Muscle of arm (tissue), 12 donors: ENCODE data around the gene ZNF554. TPM values are rescaled to one million over a fixed set of nuclear protein-coding genes. Genes with fewer than 3 reads are reported as not detected.
"Not testable (repeated sequence)": the region's sequence is repeated elsewhere in the genome, so short reads cannot be mapped to it uniquely, and the experiment has no call there.

Experiments
- DNase-seq: peaks from one replicate; pipeline ENCODE4 v3.0.0-alpha.2; 2013
- polyA plus RNA-seq, 12 donors: library from polyadenylated mRNA; unstranded; fragments of 120-200 nt; gene quantifications; one replicate each; pipeline ENCODE4 v1.2.1, GENCODE V29; 2013; ENCODE audit not compliant: insufficient read length in 12 of 12

ZNF554 gene
- polyA plus RNA-seq, 12 donors, result 4.9 to 7.2 (median 6.4) TPM; not detected in 1

DNA sequence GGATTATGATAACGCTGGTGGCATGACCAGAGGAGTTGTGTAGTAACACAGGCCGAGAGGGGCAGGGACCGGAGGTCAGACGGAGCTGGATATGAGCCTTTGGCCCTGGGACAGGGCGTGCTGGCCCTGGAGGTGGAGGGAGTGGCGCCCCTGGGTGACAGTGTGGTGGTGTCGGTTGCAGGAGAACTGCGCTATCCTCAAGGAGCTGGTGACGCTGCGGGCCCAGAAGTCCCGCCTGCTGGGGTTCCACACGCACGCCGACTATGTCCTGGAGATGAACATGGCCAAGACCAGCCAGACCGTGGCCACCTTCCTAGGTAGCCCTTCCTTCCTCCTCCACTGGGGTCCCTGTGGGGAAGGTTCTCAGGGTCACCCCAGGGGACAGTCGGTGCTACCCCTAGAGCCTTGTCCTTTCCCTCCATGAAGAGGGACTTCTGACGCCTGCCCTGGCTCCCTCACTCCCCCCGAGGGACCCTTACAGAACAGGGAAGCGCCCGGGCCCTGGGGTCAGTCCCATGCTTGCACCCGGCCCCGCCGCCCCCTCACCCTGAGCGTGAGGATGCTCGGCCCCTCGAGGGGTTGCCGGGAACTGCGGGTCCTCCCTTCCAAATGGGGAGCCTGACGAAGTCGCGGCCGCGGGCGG, 12.8 kb upstream of the ZNF554 start:
- no peak for DNase-seq

DNA sequence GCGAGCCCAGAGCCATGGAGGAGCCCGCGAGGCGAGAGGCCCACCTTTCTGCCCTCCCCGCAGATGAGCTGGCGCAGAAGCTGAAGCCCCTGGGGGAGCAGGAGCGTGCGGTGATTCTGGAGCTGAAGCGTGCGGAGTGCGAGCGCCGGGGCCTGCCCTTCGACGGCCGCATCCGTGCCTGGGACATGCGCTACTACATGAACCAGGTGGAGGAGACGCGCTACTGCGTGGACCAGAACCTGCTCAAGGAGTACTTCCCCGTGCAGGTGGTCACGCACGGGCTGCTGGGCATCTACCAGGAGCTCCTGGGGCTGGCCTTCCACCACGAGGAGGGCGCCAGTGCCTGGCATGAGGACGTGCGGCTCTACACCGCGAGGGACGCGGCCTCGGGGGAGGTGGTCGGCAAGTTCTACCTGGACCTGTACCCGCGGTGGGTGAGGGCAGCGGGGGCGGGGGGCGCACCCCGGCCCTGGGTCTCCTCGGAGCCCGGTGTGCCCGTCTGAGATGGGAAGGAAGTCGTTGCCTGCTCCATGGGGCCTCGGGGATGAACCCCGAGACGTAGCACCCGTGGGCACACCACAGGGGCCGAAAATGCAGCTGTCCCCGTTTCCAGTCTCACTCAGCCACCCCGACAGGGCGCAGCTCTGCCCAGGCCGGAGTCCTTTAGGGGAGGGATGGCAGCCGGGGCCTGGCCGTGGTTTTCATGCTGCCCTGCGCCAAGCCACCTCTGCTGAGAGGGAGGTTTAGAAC, 12.1 kb upstream of the ZNF554 start:
- no peak for DNase-seq

DNA sequence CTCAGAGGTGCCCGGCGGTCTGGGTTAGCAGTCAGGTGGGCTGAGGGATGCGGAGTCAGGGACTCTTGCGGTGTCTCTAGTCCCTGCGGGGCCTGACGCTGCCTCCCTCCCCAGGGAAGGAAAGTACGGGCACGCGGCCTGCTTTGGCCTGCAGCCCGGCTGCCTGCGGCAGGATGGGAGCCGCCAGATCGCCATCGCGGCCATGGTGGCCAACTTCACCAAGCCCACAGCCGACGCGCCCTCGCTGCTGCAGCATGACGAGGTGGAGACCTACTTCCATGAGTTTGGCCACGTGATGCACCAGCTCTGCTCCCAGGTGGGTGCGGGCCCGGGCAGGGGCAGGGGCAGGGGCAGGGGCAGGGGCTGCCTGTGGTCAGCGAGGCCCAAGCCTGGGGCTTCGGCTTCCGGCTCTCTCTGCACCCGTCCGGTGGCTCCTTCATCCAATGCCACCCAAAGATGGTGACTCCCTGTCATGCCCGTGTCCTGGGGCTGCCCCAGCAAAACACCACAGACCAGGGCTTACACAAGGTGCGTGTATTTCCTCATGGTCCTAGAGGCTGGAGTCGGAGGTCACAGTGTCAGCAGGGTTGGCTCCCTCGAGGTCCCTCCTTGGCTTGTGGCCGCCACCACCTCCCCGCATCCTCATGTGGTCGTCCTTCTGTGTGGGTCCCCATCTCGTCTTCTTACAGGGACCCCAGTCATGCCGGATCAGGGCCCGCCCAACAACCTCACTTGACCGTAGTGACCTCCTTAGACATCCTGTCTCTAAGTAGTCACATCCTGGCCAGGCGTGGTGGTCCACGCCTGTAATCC, 11.3 kb upstream of the ZNF554 start:
- DNase-seq, result no peak

DNA sequence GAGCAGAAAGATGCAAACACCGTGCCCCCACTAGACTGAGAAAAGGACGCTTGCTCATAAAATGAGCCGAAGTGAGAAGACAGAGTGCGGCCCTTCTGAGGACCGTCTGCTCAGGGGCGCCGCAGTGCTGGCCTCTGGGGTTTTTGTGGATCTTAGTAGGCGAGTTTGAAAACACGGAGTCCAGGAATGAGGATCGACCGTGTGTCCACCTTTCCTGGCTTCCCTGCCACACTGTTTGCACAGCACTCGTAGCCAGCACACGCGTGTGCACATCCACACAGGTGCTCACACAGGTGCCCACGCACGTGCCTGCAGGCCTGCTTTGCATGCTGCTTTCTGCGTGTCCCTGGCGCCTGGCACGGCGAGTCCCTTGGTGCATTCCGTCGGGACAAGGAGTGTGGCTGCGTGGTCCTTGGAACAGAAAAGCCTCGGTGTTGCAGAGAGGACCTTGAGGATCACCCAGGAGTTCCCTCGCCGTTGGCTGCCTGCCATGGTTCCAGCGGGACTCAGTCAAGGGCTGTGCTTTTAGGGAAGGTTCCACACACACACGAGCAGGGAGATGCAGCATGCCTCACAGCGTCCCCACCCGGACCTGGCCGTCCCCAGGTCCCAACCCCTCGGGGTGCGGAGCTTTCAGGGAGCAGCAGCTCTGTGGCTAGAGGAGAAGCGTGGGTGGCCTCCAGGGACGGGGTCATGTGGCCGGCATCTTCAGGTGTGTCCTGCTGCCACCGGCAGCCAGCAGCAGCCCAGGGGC, 10.1 kb upstream of the ZNF554 start:
- no peak for DNase-seq

DNA sequence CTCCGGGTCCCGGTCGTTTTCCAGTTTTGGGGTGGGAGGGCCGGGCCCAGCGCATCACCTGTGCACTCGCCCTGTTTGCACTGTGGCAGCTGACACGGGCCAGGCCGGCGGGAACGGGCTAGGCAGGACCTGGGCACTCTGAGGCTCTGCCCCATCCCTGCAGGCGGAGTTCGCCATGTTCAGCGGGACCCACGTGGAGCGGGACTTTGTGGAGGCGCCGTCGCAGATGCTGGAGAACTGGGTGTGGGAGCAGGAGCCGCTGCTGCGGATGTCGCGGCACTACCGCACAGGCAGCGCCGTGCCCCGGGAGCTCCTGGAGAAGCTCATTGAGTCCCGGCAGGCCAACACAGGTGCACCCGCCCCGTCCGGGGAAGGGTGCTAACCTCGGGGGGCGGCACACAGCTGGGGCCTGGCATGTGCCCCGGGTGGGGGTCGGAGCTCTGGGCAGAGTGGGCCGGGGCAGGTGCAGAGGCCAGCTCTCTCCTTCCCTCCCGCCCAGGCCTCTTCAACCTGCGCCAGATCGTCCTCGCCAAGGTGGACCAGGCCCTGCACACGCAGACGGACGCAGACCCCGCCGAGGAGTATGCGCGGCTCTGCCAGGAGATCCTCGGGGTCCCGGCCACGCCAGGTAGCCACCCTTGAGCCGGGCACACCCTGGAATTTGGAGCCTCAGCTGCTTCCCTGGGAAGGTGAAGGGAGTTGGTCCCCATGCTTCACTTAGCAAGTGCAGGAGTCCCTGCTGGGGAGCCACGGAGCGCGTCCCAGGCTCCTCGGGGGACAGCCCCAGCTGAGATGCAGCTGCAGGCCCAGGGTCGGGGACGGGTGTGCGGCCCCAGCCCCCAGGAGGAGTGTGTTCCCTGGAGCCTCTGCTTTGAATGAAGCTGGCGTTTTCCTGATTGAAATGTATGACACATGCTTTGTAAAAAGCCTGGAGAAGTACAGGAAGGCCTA, 9.3 kb upstream of the ZNF554 start:
- no peak for DNase-seq

DNA sequence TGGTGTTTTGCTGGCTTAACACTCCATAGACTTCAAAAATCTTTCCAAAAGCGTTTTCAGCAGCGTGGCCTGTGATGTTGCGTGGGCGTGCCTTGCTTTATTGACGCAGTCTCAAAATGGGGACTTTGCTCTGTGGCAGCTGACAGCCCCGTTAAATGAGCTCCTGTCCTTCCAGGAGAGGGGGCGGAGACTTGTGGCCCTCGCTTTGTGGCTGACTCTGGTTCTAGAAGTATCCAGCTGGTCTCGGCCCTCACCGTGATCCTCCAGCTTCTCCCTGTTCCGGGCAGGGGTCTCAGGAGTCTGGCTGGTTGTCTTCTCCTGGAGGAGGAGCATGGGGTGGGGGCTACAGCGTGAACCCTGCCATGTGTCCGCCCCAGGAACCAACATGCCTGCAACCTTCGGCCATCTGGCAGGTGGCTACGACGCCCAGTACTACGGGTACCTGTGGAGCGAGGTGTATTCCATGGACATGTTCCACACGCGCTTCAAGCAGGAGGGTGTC, 8.4 kb upstream of the ZNF554 start:
- DNase-seq, result no peak

DNA sequence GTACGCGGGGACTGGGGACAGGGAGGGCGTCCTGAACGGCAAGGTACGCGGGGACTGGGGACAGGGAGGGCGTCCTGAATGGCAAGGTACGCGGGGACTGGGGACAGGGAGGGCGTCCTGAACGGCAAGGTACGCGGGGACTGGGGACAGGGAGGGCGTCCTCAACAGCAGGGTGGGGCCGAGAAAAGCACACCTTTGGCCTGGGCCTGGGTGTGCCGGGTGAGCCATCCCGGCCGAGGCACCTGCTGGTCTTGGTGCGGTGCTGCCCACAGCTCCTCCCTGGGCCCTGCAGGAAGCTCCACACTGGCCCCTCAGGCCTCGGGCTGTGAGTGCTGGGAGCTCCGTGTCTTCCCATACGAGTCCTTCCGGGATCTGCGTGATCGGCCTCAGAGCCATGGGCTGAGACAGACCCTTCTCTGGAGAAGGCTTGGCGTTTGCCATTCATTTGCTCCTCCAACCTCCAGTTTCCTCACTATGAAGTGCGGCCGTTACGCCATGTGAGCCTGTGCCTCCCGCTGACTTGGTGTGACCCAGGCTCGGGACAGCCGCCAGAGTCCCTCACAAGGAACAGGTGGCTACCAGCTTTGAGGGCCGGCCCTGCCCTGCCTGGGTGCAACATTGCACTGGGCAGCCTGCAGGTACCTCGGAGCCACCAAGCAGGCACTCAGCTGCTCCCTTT, 7.8 kb upstream of the ZNF554 start:
- DNase-seq, result no peak

DNA sequence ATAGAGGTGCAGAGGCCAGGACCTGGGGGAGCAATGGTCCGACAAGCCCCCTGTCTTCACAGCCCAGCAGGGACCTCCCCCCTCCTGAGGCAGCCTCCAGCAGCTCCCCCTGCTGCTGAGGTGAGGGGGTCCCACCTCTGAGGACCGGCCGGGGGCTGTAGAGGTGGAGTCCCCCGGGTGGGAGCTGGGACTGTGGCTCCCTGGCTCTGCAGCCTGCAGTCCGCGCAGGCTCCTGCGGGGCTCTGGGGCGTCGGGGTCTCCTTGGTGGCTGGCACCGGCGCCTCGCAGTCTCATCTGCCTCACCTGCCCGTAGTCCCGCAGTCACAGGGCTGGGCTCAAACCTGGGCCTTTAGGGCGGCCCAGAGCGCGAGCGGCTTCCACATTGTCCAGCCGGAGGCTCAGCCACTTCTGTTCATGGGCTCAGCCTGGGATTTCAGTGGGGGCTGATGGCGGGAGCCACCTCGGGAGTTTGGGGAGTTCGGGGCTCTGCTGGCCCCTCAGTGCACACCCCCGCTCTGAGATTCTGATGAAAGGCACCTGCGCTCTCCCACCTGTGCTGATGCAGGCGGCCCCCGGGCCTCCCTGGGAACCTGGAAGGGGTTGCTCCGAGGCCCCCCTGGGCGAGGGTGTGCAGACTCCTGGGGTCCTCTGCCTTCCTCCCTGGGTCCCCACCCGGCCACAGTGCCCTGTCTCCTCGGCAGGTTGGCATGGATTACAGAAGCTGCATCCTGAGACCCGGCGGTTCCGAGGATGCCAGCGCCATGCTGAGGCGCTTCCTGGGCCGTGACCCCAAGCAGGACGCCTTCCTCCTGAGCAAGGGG, 7.0 kb upstream of the ZNF554 start:
- DNase-seq, result no peak

DNA sequence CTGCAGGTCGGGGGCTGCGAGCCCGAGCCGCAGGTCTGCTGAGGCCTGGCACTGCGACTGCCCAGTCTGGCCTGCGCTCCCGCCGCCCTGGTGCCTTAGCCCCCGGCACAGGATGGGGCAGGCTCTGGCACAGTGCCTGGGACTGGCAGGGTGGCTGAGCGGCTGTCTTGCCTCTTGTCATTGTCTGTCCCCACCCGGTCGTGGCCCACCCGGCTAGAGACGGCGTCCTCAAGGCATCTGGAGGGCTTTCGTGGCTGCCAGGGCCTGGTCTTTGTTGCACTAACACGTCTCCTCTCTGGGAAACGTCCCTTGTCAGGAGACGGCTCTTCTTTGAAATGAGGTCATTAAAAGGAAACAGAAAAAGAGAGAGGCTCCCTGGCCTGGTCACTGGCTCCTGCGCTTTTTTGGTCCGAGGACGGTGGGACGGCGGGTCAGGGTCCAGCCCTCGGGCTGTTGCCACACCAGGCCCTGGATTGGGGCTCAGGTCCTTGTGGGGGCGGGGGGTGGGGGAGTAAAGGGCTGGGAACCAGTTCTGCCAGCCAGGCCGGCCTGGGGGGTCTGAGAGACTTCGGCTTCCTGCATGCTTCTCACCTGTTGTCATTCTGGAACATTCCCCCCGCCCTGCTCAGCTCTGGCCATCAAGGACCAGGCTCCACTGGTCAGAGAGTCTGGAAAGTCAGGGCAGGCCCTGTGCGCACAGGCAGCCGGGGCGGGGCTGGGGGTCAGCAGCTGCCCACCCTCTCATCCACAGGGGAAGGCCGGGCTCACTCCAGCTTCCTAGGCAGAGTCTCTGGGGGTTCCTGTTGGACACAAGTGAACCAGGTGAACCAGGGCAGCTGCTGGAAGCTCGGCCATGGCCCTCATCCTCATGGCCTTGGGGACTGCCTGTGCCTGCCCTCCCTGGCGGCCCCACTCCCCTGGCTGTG, 6.2 kb upstream of the ZNF554 start:
- DNase-seq, result no peak

DNA sequence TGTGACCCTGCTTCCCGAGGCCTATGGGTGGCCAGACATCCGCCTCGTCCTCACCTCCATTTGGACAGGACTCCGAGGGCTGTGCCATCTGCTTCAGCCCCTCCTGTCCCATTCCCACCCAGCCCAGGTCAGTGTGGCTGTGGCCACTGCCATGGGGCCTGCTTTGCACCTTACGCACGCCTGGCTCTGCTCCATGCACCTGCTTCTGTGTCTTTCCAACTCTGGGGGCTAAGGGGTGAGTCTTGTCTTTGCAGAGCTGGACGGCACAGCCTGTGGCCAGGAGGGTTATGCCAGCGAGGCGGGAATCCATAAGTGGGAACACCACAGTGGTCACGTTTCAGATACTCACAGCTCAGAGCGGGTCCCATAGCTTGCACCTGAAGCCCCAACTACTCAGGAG, 5.2 kb upstream of the ZNF554 start:
- DNase-seq, result no peak

DNA sequence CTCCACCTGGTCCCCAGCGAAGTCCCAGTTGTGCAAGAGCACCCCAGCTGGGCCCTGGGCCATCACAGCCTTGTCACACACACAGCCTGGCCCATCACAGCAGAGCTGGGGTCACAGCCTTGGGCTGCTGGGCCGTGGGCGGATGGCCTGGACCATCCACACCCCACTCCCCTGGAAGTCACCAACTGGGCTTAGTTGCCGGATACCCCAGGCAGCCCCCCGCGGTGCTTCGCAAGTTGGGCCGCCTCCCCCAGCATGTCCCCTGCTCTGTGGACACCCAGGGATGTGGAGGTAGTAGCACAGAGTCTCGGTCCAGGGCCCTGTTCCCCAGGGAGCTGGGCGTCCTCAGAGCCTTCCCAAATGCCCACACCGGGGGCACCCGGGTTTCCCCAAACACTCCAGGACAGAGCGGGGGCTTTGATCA, 4.5 kb upstream of the ZNF554 start:
- no peak for DNase-seq

DNA sequence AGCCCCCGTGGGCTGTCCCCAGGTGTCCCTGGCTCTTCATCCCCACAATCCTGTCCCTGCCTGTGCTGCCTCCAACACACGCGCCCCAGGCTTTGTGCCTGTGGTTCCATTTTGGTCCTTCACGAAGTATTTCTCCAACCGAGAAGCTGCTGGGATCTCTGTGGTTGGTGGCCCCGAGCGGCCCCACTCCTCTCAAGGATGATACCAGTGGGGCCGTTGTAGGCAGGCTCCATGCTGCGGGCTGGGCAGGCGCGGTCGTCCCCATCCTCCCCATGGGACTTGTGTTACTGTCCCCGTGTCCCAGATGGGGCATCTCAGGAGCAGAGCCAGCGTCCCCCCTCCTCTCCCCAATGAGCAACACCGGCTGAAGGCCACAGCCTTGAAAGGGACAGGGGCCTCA, 3.7 kb upstream of the ZNF554 start:
- no peak for DNase-seq

DNA sequence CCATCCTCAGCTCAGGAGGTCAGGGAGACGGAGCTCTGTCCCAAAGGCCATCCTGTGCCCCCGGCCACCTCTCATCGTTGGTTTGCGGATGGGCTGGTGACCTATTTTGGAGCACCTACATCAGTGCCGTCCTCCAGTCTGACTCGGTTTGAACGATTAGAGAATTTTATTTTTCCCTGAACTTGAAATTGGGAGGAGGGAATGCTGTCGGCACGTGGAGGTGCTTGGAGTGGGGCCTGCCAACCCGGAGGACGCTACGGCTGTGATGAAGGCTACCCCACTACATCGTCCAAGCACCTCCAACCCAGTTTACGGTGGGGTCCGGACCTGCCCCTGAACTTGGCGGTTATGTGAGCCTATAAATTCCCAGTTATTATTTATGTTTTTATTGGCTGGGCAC, 3.0 kb upstream of the ZNF554 start:
- DNase-seq, result no peak

DNA sequence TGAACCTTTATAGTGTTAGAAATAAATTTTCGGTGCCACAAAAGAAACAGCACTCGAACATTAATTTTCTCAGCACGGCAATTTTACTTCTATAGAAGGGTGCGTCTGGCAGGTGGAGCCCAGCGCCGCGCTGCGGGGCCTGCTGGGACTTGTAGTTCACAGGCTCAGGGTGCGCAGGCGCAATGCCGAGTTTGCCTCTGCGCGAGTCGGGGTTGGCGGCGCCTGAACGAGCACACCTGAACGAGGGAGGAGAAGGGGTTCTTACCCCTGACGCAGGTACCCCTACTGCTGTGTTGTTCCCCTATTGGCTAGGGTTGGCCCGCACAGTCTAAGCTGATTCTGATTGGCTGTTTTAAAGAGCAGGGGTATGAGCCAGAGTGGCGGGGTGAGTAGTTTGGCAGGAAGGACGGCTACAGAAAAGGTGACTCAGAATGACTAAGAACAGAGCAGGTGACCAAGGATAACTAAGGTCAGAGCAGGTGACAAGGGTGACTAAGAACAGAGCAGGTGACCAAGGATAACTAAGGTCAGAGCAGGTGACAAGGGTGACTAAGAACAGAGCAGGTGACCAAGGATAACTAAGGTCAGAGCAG, 2.3 kb upstream of the ZNF554 start:
- not testable (repeated sequence) for DNase-seq

DNA sequence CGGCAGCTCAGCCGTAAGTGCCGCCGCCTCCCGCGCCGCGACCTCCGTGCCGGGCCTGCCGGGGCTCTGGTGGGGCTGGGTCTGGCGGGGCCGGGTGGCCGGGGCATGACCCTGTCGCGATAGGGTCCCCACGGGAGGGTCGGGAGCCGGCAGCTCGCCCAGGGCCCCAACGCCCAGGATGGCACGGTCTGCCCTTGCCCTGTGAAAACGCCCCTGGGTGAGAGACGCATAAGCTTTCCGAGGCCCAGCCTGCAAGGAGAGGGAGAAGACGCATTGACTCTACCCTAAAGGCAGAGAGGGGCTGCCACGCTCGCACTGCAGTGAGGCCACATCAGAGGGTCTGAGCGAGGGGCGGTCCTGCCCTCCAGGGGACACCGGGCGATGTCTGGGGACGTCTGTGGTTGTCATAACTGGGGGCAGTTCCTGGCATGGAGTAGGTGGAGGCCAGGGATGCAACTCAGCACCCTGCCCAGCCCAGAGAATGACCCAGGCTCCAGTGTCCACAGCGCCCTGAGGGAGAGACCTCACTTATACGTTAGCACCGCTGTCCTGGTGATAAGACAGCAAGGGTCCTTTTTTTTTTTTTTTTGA, 539 bp downstream of the ZNF554 start:
- DNase-seq, result no peak

DNA sequence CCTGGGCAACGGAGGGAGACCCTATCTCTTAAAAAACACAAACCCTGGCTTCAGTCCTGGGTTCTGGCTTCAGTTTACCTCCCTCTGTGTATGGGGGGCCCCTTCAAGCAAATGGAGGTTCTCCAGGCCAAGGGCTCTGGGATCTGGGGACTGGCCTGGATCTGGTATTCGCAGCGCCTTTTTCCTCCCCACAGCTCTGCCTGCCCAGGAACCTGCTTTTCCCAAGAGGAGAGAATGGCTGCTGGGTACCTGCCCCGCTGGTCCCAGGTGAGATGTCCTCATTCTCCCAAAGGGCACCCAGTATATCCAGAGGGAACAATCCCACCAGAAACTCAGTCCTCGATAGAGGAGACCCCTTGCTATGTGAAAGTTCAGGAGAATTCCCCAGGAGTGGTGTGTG, 3.2 kb downstream of the ZNF554 start:
- DNase-seq, result no peak

DNA sequence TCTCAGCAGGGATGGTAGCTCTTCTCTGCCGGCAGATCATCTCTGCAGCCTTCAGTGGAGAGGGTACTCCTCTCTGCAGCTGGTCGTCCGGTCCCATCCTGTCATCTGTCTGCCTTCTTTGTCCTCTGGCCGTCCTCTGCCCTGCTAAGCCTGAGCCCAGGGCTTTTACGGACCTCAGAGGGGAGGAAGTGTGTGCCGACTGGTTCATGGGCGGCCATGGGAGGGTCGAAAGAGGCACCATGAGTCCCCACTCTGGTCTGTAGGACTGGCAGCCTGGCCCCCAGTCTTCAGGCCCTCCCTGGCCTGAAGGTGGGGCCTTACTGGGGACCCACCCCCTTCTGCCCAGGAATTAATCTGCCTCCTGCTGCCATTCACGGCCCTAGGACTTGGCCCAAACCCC, 4.0 kb downstream of the ZNF554 start:
- DNase-seq, result no peak
